GM13977 (cell line): ENCODE measurements around the gene TMEM178B.

Experiments
- DNase-seq: peaks from one replicate; pipeline ENCODE4 v3.0.0; 2012; ENCODE audit warnings: low spot score
- in situ Hi-C: fragments of 300-500 bp; cut with MboI; formaldehyde crosslinking; loops from one replicate; pipeline ENCODE4 v1.12.0; 2022; ENCODE audit warnings: low sequenced_read_pairs, low pct_unique_long_range_greater_than_20kb, mixed read lengths, inconsistent platforms; ENCODE audit not compliant: unreplicated experiment
- TF ChIP-seq, protein P1 (sequence below): IDR thresholded peaks from 2 replicates; pipeline ENCODE4 v1.5.1; 2012; ENCODE audit warnings: mild to moderate bottlenecking, control low read depth; ENCODE audit not compliant: insufficient read depth; ENCODE audit errors: extremely low read depth, missing control alignments

The TMEM178B gene

DNA sequence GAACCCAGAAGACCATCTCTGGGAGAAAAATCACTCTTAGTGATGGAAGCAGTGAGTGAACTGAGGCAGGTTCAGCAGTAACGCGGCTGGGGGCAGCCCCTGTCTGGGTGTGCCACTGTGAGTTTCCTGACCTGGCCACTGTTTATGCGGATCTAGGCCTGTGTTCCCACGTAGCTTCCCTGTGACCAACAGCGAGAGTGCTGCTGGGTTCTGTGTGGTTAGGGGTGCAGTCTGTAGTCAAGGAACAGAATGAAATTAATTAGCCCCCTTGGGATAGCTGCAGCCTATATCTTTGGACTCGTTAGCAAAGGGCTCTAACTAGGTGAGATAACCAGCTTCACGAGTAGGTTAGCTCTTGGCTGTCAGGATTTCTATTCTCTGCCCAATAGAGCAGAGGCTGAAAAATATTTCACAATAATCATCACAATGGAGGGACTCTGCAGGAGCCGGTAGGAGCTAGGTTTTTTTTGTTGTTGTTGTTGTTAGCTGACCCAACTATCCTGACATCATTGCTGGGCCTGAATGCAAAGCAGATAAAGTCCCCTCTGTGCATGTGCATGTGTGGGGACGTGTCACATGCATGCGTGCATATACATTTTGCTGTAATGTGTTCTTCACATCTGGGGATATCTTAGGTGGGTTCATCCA, 164.9 kb downstream of the TMEM178B start:
- TF ChIP-seq, protein P1, sequence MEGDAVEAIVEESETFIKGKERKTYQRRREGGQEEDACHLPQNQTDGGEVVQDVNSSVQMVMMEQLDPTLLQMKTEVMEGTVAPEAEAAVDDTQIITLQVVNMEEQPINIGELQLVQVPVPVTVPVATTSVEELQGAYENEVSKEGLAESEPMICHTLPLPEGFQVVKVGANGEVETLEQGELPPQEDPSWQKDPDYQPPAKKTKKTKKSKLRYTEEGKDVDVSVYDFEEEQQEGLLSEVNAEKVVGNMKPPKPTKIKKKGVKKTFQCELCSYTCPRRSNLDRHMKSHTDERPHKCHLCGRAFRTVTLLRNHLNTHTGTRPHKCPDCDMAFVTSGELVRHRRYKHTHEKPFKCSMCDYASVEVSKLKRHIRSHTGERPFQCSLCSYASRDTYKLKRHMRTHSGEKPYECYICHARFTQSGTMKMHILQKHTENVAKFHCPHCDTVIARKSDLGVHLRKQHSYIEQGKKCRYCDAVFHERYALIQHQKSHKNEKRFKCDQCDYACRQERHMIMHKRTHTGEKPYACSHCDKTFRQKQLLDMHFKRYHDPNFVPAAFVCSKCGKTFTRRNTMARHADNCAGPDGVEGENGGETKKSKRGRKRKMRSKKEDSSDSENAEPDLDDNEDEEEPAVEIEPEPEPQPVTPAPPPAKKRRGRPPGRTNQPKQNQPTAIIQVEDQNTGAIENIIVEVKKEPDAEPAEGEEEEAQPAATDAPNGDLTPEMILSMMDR = no peak
- DNase-seq = no peak
- in situ Hi-C loops = no loop called here

GRCh38 chr7:141239661-141240060, 165.8 kb downstream of the TMEM178B start:
- TF ChIP-seq, protein P1 = no peak
- in situ Hi-C loops = no loop called here
- DNase-seq = no peak

- in situ Hi-C loops = no loop called here
- DNase-seq = no peak
- TF ChIP-seq, protein P1 = no peak
These were observed 168.7 kb downstream of the TMEM178B start for GRCh38 chr7:141242568-141242967.

- no peak for DNase-seq
- TF ChIP-seq, protein P1 = no peak
- in situ Hi-C loops = no loop called here
These were observed 169.5 kb downstream of the TMEM178B start for GRCh38 chr7:141243368-141243767.

- no peak for DNase-seq
- in situ Hi-C loops = no loop called here
- TF ChIP-seq, protein P1 = no peak
These were observed 170.6 kb downstream of the TMEM178B start for GRCh38 chr7:141244435-141244834.

GRCh38 chr7:141246426-141246825, 172.6 kb downstream of the TMEM178B start:
- DNase-seq = no peak
- TF ChIP-seq, protein P1 = no peak
- in situ Hi-C loops = no loop called here
